Left hindlimb (tissue), 1 donor: ENCODE measurements around the gene ALG12.

Experiments used
- DNase-seq: peaks from one replicate; pipeline ENCODE4 v3.0.0-alpha.2; 2018

The ALG12 gene

DNA sequence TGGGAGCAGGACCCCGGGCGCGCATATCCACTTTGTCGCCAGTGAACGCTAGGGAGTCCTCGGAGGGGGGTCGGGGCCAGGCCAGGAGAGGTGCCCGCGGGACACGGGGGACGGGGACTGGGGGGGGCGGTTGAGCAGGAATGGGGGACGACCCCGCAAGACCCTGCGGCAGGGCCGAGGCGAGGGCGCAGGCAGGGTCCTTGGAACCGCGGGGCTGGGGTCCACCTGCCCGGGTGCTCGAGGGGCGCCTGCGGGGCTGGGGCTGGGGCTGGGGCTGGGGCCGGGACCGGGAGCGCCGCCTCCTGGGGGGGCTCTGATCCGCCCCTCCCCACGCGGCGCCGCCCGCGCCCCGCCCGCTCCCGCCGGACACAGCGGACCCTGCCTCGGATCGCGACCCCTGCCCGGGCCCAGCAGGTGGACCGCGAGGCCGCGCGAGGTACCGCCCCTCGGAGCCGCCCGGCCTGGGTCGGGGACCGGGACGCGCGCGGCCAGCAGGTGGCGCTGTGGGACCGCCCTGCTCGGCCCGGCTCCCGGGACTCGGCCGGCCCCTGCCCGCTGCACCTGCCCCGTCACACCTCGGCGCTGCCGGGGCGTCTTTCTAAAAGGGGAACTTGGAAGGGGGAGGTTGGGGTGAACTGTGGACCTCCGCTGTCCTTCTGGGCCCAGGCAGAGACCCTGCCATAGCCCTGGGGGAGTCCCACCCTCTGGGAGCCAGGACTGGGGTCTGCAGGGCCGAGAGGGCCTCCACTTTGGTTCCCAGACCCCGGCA is 11.2 kb upstream of the ALG12 start:
- no peak for DNase-seq

DNA sequence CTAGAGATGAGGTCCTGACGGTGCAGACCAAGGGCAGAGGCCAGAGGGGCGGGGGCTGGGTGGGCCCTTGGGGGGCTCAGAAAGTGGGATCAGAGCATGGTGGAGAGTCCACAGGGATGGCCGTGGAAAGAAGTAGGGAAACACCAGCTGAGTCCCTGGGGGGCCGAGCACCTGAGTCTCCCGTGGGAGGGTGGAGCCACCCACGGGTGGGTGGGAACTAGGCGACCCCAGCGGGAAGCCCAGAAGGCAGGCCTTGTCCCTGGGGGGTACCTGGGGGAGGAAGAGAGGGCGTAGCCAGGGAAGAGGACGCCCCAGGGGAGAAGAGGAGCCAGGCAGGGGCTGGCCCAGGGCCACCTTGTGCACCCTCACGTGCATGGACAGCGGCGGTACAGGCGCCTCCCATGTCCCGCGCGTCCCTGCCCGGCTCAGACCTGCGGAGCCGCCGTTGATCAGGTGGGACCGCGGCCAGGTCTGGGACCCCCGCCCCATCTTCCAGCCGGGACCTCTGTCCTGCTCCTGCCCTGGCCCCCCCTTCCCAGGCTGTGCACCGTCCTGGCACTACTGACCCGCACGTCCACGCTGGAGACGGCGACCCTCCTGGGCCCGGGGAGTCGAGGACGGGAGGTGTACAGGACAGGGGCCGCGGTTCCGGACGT is 10.4 kb upstream of the ALG12 start:
- DNase-seq, result no peak

DNA sequence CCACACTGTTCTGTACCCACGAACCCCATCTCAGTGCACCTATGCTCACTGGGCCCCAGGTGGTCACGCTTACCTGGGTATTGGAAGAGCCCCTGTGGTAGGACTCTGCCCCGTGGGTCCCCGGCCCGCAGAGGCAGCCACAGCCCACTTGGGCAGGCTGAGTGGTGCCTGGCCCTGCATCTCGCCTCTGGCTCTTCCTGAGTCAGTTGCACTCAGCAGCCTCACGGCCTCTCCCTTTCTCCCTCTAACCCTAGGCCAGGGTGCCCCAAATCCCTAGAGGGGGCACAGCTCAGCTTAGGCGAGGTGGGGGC is 9.9 kb upstream of the ALG12 start:
- no peak for DNase-seq

DNA sequence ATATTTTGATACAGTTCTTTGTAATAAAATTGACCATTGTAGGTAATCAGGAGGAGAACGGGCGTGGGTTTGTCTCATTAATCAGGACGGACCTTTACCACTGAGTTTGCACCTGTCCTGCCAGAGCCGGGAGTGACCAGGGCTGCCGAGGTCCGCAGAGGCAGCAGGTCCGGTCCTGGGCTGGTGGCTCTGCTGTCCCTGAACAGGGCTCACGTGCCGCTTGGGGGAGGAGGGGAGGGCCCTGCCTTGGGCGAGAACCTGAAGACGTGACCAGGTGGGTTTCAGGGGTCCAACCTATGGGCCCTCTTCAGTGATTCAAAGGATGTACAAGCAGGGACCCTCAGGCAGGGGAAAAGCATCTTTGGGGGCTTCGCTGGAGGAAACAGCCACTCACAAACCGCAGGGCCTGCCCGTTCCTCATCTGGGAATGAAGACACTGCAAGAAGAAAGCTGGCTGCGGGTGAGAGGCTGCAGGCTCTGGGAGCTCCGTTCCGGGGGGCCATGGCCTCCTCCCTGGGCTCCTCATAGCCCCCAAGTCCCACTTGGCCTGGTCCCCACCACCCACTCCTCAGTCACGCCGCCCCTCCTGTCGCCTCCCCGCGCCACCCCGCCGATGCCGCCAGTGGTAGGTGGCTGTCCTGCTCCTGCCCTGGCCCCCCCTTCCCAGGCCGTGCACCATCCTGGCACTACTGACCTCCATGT is 9.4 kb upstream of the ALG12 start:
- DNase-seq, result no peak

DNA sequence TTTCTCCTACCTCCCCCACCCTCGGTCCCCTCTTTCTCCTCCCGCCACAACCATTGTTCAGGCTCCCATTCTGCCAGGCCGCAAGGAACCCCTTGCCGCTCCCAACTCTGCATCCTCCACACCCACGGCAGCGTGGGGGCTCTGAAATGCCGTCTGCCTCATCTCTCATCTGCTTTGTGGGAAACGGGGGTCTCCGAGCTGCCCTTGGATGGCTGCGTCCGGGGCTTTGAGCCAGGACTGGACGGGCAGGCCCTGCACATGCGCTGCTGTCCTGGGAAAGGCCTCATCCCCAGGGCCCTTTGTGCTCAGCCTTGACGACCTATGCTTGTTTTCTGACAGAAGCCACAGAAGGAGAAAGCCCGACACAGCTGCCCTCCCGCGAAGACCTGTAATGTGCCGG is 8.7 kb upstream of the ALG12 start:
- no peak for DNase-seq

DNA sequence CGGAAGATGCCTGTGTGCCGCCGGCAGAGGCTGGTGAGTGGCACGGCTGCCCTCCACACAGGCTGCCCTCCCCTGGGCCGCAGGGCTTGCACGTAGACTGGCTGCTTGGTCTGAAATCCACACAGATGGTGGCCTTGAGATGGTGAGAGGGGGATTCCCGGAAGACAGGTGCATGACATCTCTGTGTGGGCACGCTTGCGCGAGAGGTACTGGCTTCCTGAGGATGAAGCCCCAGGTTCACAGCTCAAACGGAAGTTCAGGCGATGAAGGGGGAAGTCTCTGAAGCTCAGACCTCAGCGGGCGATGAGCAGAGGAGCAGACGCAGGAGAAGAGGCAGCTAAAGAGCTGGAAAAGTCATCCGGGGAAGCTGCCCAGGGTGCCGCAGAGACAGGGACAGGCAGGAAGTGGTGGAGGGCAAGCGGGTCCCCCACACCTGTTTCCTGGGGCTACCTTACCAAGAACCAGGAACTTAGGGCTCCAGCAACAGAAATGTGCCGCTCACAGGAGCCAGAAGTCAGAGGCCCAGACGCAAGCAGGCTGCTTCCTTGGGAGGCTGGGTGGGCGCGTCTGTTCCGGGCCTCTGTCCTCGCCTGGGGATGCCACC is 7.4 kb upstream of the ALG12 start:
- DNase-seq, result no peak

DNA sequence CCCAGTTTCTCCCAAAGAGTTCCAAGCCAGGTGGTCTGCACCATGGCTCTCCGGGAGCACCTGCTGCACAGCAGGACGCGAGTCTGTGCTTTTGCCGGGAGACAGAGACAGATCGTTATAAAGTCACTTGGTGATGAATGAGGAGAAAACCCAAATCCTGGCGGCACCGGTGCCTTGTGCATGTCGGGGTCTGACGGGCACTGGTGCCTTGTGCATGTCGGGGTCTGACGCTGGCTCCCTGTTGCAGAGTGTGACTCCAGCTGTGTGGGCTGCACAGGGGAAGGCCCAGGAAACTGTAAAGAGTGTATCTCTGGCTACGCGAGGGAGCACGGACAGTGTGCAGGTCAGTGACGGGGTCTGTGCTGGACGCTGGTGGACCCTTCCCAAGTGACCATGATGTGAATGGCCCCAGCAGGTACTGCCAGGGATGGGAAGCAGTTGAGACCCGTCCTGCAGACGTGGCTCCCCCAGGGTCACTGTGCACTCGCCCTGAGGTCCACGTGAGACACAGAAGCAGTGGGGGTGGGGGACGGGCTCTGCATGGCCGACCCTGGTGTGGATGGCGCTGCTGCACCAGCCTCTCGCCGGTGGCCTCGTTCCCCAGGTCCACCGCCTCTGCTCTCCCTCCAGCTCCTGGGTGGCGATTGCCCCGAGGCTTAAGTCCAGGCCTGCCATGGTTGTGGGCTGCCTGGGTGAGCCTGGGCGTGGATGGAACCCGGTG is 6.0 kb upstream of the ALG12 start:
- no peak for DNase-seq

DNA sequence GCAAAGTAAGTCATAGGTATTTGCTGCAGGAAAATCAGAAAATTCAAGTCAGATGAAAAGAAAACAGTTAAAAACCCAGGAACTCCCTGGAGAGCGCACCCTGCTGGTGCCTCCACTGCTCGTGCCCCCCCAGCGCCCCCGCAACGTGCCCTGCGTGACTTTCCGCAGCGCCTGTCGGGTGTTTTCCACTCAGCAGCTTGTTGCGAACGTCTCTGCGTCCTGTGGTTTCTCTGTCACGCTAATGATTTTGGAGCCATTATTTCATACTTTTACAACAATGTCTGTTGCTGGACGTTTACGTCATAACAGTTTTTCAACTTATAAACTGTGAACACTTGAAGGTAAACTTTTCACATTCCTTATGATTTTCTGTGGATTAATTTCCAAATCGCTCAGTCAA is 5.2 kb upstream of the ALG12 start:
- DNase-seq, result no peak

DNA sequence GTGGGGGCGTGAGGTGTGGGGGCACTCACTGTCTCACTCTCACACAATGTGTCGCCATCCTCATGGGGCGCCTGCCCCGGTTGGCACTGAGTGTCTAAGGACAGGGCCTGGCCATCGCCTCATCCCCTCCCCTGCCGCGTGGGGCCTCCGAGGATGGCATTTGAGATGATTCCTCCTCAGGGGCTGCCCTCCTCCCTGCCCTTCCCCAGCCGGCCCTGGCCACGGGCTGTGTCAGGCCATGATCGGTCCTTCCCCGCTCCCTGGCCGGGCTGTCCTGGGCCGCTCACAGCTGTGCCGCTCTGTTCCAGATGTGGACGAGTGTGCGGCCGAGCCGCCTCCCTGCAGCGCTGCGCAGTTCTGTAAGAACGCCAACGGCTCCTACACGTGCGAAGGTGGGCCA is 4.7 kb upstream of the ALG12 start:
- DNase-seq, result no peak

DNA sequence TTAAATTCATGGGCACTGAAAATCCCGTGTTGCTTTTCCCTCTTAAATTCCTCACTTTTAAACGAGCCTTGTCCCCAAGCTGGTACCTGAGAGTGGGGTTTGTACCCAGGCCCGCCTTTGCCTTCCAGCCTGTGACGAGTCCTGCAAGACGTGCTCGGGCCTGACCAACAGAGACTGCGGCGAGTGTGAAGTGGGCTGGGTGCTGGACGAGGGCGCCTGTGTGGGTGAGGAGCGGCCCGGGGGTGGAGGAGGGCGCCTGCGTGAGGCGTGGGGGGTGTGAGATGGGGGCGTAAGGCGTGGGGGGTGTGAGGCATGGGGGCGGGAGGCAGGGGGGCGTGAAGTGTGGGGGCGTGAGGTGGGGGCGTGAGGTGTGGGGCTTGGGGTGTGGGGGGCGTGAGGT is 4.2 kb upstream of the ALG12 start:
- DNase-seq, result no peak

DNA sequence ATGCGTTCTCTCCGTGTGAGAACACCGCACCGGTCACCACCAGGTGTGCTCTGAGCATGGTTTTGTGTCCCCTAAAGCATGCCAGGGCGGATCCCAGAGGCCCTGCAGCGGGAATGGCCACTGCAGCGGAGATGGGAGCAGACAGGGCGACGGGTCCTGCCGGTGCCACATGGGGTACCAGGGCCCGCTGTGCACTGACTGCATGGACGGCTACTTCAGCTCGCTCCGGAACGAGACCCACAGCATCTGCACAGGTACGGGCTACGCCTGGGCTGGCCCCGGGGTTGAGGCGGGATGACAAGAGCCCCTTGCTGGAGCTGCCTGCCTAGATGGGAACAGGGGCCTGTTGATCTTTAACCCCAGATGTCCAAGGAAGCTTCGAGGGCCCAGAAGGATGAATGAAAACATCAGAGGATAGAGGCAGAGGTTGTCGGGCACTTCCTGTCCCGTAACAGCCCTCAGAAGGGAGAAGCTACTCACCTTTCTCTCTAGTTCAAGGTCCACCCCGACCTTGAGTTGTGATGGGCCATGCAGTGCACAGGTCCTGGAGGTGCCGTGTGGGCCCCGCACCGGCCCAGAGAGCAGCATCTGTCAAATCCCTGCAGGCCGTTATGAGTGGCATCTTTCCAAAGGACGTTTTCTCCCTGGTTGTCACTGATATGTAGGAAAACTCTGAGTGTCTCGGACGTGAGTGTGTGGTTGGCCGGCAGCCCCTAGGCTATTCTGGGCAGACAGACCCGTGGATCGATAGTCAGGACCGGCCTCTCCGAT is 3.5 kb upstream of the ALG12 start:
- DNase-seq, result no peak

DNA sequence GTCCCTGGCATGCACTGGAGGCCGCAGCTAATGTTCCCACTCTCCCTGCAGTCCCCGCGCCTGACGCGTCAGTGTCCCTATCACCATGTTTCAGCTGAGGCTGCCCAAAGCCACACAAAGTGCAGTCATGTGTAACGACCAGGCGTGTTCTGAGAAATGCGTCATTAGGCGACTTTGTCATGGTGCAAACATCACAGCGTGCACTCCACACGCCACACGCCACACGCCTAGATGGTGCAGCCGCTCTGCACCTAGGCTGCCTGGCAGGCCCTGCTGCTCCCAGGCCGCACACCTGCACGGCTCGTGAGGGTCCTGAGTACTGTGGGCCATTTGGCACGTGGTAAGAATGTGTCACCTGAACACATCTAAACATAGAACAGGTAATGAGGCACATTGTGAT is 2.6 kb upstream of the ALG12 start:
- DNase-seq, result no peak

DNA sequence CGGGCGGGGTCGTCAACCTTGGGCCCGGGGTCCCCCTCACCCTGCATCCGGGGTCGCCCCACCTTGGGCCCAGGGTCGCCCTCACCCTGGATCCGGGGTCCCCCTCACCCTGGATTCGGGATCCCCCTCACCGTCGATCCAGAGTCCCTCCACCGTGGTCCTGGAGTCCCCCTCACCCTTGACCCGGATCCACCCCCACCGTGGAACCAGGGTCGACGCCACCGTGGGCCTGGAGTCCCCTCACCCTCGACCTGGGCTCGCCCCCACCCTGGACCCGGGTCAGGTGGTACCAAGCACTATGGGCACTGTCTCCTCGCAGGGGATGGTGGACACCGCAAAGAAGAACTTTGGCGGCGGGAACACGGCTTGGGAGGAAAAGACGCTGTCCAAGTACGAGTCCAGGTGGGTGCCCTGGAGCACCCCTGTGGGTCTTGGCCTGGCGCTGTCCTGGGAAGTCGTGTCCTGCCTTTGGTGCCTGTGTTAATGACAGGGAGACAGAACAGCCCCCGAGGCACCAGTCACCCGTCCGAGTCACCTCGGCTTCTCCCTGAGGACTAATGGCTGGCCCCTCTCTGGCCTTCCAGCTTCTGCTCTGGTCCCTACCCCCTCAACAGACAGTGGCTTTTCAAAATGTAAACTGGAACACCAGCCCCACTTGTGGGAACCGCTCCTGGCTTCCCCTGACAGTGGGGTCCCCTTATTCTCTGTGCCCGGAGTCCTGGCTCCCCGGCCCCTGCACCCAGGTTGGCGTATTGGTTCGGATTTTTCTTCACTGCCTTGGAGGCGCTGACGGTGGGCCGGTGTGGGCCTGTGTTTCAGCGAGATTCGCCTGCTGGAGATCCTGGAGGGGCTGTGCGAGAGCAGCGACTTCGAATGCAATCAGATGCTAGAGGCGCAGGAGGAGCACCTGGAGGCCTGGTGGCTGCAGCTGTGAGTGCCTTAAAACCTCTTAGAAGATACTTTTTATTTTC is 958 bp upstream of the ALG12 start:
- DNase-seq, result no peak

DNA sequence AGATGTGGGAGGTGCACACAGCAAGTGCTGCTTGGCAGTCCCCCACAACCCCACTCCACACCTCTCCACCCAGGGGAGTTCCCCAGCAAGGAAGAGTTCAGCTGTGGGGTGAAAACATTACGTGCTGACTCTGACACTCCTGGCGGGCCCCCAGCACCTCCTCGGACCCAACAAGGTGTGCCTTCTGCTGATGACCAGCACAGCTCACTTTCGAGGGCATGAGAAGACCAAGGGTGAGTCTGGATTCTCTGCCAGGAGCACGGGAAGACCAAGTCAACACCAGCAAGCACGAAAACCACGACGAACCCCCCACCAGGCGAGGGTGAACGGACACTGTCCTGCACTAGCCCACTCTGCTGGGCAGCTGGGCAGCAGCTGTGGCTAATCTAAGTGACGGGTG is 1.4 kb downstream of the ALG12 start:
- no peak for DNase-seq

DNA sequence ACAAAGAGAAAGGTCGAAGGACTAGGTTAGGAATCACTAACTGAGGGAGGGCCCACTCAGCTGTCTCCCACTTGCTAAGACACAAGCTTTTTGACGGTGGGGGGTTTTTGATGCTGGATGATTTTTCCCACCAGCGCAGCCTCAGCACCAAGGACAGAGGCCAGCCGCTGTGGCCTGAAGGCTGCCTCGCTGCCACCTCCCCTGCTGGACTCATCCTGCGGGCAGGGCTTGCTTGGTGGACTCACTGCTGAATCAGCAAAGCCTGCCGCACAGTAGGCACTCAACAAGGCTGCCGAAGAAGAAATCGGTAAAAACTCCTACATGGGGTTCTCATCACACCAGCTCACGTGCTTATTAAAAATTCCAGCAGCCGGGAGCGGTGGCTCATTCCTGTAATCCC is 2.6 kb downstream of the ALG12 start:
- DNase-seq, result no peak

DNA sequence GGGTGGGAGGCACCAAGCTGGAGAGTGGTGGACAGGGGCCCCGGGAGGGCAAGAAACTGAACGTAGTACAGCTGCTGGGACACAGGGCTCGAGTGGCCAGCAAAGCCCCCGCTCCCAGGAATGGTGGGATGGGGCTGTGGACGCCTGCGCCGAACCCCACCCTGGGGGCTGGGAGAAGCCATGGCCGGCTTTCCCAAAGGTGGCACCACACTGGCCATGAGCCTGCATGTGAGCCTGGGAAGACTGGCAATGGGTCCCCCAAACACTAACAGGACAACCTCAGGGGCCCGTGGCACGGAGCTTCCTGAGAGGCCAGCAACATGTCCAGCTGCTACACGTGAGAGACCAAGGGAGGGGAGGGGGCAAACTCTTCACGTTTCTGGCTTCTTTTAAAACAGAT is 4.0 kb downstream of the ALG12 start:
- no peak for DNase-seq

DNA sequence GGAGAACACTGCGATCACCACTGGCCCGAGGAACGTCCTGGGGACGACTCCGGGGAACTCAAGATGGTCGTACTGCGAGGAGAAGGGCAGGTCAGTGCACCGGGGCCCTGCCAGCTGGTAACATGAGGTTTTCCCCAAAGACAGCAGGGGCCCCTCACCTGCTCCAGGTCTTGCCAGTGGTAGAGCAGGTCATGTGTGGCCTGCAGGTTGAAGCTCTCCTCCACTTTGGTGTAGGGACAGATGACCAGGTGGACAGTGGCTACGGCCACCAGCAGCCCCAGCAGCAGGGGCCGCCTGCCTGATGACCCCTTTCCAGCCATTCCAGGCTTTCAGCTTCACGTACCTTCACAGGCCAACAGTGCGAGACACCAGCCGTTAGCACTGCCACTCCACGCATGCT is 4.8 kb downstream of the ALG12 start:
- no peak for DNase-seq

DNA sequence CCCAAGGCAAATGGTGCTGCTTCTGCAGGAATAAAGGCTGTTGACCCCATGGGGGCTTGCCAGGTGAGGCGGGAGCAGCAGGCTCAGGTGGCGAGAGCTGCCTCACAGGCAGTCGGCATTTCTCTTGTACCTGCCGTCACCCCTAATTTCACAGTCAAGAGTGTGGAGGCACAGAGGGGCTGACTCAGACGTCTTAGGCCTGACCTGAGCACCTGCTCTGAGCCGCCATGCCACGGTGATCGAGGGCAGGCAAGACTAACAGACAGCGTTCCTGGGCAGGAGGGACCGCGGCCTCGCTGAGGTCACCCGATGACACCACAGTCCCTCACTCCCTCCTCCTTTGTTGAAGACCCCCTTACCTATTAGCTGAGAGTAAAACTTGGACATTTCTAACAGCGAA is 5.2 kb downstream of the ALG12 start:
- DNase-seq, result peak; percentile 10

DNA sequence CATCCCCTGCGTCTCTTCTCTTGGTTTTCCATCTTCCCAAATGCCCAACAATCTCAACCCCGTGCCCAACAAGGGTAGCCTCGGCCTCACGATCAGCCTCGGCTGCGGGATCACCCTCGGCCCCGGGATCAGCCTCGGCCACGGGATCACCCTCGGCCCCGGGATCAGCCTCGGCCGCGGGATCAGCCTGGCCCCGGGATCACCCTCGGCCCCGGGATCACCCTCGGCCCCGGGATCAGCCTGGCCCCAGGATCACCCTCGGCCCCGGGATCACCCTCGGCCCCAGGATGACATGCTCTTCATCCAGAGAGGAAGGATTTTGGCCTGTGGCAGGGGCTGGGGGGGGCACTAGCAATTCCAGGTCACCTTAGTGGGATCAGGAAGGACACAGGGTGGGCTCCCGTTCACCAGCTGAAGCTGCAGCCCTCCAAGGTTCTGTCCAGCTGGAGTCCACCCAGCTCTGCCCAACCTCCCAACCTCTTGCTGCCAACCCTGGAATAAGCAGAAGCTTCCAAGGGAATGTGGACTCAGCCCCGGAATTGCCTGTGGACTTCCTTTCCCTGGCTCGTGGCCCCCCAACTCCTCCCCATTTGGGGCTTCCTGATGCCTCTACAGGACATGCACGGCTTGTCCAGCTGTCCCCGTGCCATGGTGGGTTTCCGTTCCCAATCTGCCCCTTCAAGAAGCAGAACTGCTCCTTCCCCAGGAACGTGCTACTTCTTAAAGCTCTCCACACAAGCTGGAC is 6.2 kb downstream of the ALG12 start:
- peak; percentile 18 for DNase-seq
